ENCODE data around the gene ARHGAP21.
A peak's percentile ranks its signal among the peaks of the same experiment; 100 is the strongest.

ARHGAP21 gene

DNA sequence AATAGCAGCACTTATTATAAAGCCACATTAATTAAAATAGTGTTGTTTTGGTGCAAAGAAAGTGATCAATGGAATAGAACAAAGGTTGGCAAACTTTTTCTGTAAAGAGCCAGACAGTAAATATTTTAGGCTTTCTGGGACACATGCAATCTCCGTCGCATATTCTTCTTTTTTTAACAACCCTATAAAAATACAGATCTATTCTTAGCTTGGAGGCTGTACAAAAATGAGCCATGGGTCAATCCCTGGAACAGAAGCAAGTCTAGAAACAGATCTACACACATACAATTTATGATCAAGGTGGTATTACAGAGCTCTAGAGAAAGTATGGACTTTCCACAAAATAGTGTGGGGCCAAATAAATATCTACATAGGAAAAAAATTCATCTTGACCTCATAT is 71.8 kb downstream of the ARHGAP21 start:
- no peak for DNase-seq (ENCODE audit: low read depth)
- no peak overlapping the region for H3K4me3 ChIP-seq (ENCODE audit: low read length)
- TF ChIP-seq, protein P1, sequence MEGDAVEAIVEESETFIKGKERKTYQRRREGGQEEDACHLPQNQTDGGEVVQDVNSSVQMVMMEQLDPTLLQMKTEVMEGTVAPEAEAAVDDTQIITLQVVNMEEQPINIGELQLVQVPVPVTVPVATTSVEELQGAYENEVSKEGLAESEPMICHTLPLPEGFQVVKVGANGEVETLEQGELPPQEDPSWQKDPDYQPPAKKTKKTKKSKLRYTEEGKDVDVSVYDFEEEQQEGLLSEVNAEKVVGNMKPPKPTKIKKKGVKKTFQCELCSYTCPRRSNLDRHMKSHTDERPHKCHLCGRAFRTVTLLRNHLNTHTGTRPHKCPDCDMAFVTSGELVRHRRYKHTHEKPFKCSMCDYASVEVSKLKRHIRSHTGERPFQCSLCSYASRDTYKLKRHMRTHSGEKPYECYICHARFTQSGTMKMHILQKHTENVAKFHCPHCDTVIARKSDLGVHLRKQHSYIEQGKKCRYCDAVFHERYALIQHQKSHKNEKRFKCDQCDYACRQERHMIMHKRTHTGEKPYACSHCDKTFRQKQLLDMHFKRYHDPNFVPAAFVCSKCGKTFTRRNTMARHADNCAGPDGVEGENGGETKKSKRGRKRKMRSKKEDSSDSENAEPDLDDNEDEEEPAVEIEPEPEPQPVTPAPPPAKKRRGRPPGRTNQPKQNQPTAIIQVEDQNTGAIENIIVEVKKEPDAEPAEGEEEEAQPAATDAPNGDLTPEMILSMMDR (conservative IDR thresholded peaks at IDR 0.05; ENCODE audit: low read depth, low read length) = no peak

DNA sequence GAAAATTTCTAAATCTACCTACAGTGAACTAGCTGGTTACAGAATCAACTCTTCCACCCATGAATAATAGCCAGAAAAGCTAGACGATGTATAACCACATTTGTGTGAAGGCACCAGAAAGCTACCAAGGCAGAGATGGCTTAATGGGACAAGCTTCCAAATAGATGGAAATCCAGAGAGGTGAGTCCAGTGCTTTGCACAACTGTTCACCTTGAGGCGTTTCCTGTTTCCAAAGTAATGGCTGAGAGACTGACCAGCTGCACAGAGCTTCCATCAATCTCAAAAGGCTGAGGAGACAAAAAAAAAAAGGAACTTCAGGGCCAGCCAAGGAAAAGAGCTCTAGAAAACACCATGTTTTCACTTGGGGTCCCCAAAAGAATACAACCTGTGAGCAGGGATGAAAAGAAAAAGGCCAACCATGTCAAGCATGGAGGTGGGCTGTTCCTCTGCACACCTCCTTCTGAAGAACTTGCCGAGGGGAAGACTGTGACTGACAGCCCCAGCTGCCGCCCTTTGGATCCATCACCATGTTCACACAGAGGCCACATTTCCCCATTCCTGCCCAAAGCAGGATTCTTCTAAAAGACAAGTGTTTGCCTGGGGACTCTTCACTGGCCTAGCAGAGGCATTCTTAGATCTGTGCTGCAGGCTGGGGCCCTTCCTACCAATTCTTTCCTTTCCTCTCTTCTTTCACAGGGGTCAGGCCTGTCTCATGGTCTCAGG is 72.9 kb downstream of the ARHGAP21 start:
- no peak overlapping the region for H3K4me3 ChIP-seq (ENCODE audit: low read length)
- TF ChIP-seq, protein P1 (conservative IDR thresholded peaks at IDR 0.05; ENCODE audit: low read depth, low read length) = no peak
- no peak for DNase-seq (ENCODE audit: low read depth)

DNA sequence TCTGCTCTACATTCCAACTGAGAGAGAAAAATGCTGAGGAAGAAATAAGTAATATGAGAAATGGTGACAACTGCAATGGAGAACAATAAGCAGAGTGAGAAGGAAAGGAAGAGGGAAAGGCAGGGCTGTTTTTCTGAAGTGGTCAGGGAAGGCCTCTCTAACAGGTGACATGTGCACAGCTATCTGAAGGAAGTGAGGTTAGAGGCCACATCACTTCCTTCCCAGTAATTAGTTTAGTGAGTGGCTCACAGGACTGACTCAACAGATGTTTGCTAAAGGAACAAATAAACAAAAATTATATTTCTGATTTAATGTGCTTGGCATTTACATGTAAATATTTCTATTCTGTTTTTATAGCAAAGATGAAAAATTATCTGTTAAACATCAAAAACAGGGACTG is 77.9 kb downstream of the ARHGAP21 start:
- DNase-seq (ENCODE audit: low read depth) = no peak
- TF ChIP-seq, protein P1 (conservative IDR thresholded peaks at IDR 0.05; ENCODE audit: low read depth, low read length) = no peak

GRCh38 chr10:24645022-24645421 is 78.7 kb downstream of the ARHGAP21 start:
- DNase-seq (ENCODE audit: low read depth) = no peak
- TF ChIP-seq, protein P1 (conservative IDR thresholded peaks at IDR 0.05; ENCODE audit: low read depth, low read length) = no peak
- no peak overlapping the region for H3K4me3 ChIP-seq (ENCODE audit: low read length)

More for the DNA sequence above, 77.9 kb downstream of the ARHGAP21 start:
- H3K4me3 ChIP-seq (ENCODE audit: low read length) = no peak overlapping the region

- DNase-seq (ENCODE audit: low read depth) = no peak
- H3K4me3 ChIP-seq (ENCODE audit: low read length) = no peak overlapping the region
- TF ChIP-seq, protein P1 (conservative IDR thresholded peaks at IDR 0.05; ENCODE audit: low read depth, low read length) = no peak
These were observed 79.9 kb downstream of the ARHGAP21 start for GRCh38 chr10:24643679-24644209.

DNA sequence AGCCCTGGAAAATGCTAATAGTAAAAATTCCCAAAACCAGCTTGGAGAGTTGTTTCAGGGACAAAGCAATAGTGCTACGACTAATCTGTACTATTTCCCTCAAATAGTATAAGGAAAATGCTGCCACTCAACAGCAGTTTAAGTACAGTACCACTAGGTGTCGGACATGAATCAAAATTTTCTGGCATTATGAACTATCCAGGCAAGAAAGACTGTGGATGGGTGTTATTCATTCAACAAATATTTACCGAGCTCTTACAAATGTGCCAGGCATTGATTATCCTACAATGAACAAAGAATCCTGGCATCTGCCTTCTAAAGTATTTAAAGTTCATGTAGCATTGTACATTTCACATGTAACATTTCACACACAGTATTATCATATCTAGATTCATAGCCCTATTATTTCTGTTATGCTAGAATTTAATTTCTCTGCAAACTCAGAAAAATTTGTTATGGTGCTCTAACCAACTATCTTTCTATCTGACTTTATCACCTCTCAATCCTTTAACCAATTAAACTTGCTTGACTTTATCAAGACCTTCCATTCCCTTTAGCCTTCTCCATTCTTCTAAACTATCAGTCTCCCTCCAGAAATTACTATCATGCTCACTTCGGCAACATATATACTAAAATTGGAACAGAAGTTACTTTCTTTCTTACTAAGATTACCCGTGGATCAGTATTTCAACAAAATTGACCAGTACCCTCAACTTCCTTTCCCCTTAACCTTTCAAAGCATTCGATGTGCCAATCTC is 80.6 kb downstream of the ARHGAP21 start:
- DNase-seq (ENCODE audit: low read depth) = peak; percentile 45
- H3K4me3 ChIP-seq (ENCODE audit: low read length) = no peak overlapping the region
- TF ChIP-seq, protein P1 (conservative IDR thresholded peaks at IDR 0.05; ENCODE audit: low read depth, low read length) = peak; percentile 78
